ENCODE results near the gene CAMTA1. TPM values are rescaled to one million over a fixed set of nuclear protein-coding genes. Genes with fewer than 3 reads are reported as not detected.

CAMTA1 gene
- polyA plus RNA-seq, 1 donor from 2014 or later, result 79.0 TPM

DNA sequence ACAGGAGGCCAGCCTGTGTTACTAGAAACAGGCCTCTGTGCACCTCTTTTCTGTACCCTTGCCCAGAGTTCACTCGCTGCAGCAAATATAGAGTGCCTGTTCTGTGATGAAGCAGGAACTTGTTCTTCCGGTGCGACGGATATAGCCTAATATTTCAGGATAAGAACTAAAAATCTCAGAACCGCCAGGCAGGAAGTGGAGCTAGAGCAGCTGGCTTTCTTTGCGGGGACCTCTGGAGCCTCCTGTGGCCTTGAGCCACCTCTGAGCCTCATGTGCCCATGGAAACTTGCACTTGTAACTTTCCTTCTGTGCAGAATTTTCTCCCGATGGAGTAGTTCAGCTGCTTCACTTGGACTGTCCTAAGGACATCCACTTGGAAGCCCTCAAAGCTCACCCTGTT lies 941.4 kb downstream of the CAMTA1 start:
- Mint-ChIP-seq H3K4me1 (peaks cover 0 to 4% (median 3%) of the 10 kb centered on the region in 3 donors), H3K36me3 (peaks cover 2% of the 10 kb centered on the region), H3K9me3 (no peaks in the 10 kb centered on the region), H3K27ac (no peak overlapping the region), H3K27me3 (peaks cover 17% of the 10 kb centered on the region), H3K4me3 (no peak overlapping the region)

DNA sequence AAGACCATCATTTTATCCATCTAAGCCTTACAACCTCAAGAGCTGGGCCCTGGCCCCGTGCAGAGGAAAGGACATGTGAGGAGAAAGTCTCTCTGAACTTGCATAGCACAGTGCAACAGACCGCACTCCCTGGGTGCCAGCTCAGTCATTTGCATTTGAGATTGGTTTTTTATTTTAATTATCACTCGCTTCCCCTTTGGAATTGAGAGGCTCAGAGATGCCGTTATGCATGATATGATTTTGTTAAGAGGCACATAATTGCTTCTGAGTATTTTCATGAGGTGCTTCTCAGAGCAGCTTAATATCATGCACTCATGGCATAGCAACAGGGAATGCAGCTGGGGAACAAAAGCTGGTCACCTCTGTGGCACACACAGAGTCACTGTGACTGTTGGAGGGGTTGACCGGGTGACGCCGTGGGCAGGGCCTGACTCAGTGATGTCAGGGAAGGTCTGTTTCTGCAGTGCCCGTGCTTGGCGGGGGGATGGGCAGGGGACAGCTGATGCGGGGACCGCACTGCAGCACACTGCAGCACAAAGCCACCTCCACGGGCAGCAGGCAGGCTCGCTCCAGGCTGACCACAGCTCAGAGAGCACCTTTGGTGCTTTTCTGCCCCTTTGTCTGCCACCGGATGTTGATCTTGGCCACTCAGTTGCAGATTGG lies 942.7 kb downstream of the CAMTA1 start:
- H3K27ac Mint-ChIP-seq, result no peak overlapping the region
- H3K36me3 Mint-ChIP-seq, result peaks cover 2% of the 10 kb centered on the region
- peaks cover 0 to 4% (median 3%) of the 10 kb centered on the region in 3 donors for H3K4me1 Mint-ChIP-seq
- no peak overlapping the region for H3K4me3 Mint-ChIP-seq
- H3K27me3 Mint-ChIP-seq, result peaks cover 13% of the 10 kb centered on the region
- no peaks in the 10 kb centered on the region for H3K9me3 Mint-ChIP-seq

DNA sequence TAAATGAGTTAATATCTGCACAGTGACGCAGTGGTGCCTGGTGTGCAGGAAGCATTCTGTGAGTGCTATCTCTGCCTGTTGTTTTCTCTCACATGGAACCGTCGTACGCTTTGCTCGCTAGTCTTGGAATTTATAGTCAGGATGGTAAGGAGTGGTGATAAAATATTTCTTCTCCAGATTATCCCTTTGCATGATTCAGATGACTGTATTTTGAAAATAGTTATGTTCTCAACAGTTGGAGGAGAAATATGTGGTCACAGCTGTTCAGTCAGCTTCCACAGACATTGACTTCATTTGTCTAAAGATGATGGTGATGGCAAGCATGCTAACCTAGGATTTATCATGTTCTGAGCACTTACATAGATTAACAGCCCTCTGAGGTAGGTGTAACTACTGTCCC lies 944.5 kb downstream of the CAMTA1 start:
- Mint-ChIP-seq H3K4me3 (no peak overlapping the region), H3K36me3 (peaks cover 2% of the 10 kb centered on the region), H3K4me1 (peaks cover 0 to 4% (median 3%) of the 10 kb centered on the region in 3 donors), H3K27me3 (peaks cover 13% of the 10 kb centered on the region), H3K9me3 (no peaks in the 10 kb centered on the region), H3K27ac (no peak overlapping the region)

DNA sequence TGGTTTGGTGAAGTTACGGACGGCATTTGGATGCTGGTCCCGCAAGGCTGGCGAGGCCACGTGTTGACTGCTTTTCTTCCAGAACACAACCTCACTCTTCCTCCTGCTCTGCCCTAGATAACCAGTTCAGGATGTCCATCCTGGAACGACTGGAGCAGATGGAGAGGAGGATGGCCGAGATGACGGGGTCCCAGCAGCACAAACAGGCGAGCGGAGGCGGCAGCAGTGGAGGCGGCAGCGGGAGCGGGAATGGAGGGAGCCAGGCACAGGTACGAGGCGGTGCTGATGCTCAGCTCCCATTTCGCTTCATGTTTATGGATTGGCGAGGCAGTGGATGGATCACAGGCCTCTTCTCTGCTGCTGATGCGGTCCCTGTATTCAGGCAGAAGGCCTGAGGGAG lies 947.1 kb downstream of the CAMTA1 start:
- Mint-ChIP-seq H3K27ac (peak overlapping the region in 1 of 3 donors; percentile 53), H3K4me1 (peaks cover 0 to 1% (median 1%) of the 10 kb centered on the region in 3 donors), H3K27me3 (peaks cover 8% of the 10 kb centered on the region), H3K9me3 (no peaks in the 10 kb centered on the region), H3K36me3 (peaks cover 4% of the 10 kb centered on the region), H3K4me3 (no peak overlapping the region)

DNA sequence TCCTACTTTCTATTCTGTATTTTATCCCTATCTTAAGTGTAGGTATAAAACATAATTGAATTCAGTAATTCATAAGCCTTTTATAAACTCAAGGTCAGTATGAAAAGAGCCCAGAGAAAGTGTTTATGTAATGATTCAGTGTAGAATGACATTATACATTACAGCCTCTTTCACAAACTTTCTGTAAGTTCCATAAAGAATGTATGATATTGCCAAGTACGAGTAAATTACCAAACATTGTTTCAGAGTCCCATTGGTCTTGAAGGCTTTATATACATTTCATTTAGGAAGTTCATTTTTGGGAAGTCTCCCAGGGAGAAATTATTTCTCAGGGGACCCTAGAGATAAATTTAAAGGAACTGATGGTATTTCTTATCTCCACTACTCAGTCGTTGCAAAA lies 948.0 kb downstream of the CAMTA1 start:
- no peak overlapping the region for H3K4me3 Mint-ChIP-seq
- H3K4me1 Mint-ChIP-seq, result peaks cover 0 to 1% (median 1%) of the 10 kb centered on the region in 3 donors
- peaks cover 4% of the 10 kb centered on the region for H3K36me3 Mint-ChIP-seq
- no peaks in the 10 kb centered on the region for H3K9me3 Mint-ChIP-seq
- peaks cover 2% of the 10 kb centered on the region for H3K27me3 Mint-ChIP-seq
- H3K27ac Mint-ChIP-seq, result no peak overlapping the region

DNA sequence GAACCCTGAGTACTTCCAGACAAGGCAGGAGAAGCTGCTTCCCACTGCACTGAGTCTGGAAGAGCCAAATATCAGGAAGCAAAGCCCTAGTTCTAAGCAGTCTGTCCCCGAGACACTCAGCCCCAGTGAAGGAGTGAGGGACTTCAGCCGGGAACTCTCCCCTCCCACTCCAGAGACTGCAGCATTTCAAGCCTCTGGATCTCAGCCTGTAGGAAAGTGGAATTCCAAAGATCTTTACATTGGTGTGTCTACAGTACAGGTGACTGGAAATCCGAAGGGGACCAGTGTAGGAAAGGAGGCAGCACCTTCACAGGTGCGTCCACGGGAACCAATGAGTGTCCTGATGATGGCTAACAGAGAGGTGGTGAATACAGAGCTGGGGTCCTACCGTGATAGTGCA lies 952.8 kb downstream of the CAMTA1 start:
- Mint-ChIP-seq H3K4me3 (no peak overlapping the region), H3K27ac (no peak overlapping the region), H3K9me3 (no peaks in the 10 kb centered on the region), H3K27me3 (no peaks in the 10 kb centered on the region), H3K36me3 (peaks cover 8% of the 10 kb centered on the region), H3K4me1 (no peaks in the 10 kb centered on the region)

DNA sequence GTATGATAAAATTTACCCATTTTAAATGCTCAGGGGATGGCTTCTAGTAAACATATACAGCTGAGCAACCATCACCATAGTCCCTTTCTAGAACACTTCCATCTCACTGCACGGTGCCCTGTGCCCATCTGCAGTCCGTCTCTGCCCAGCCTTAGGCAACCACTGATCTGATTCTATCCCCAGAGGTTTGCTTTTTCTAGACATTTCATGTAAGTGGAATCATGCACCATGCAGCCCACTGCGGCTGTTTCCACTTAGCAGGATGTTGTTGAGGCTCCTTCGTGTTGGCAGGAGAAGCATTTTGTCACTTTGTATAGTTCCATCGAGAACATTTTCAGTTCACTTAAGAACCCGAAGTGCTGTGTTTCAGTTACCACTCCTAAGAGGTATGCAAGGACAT lies 958.1 kb downstream of the CAMTA1 start:
- no peaks in the 10 kb centered on the region for H3K4me1 Mint-ChIP-seq
- no peak overlapping the region for H3K27ac Mint-ChIP-seq
- peaks cover 6% of the 10 kb centered on the region for H3K36me3 Mint-ChIP-seq
- no peaks in the 10 kb centered on the region for H3K27me3 Mint-ChIP-seq
- H3K4me3 Mint-ChIP-seq, result no peak overlapping the region
- H3K9me3 Mint-ChIP-seq, result no peaks in the 10 kb centered on the region

DNA sequence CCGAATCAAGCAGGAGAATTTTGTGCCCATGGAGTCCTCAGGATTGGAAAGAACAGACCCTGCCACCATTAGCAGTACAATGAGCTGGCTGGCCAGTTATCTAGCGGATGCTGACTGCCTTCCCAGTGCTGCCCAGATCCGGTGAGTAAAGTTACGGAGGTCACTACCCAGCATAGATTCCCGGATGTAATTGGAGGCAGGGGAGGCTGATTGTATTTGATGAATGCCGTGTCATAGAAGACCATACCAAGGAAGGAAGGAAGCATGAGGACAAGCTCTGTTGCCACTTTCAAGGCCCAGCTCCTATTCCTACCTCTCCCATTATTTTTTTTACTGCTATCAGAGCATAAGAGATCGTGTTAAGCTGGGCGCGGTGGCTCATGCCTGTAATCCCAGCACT lies 959.6 kb downstream of the CAMTA1 start:
- no peak overlapping the region for H3K27ac Mint-ChIP-seq
- H3K27me3 Mint-ChIP-seq, result no peaks in the 10 kb centered on the region
- no peak overlapping the region for H3K4me3 Mint-ChIP-seq
- peaks cover 3% of the 10 kb centered on the region for H3K36me3 Mint-ChIP-seq
- H3K9me3 Mint-ChIP-seq, result no peaks in the 10 kb centered on the region
- no peaks in the 10 kb centered on the region for H3K4me1 Mint-ChIP-seq

DNA sequence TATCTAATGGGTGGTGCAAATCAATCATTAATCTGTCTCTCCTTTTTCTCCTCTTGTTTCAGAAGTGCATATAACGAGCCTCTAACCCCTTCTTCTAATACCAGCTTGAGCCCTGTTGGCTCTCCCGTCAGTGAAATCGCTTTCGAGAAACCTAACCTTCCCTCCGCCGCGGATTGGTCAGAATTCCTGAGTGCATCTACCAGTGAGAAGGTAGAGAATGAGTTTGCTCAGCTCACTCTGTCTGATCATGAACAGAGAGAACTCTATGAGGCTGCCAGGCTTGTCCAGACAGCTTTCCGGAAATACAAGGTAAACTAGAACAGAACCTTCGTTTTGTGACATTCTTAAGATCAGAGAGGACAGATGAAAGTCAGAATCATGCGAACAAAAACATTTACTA lies 960.5 kb downstream of the CAMTA1 start:
- H3K4me3 Mint-ChIP-seq, result no peak overlapping the region
- H3K36me3 Mint-ChIP-seq, result peaks cover 3% of the 10 kb centered on the region
- H3K27me3 Mint-ChIP-seq, result no peaks in the 10 kb centered on the region
- H3K4me1 Mint-ChIP-seq, result no peaks in the 10 kb centered on the region
- H3K27ac Mint-ChIP-seq, result no peak overlapping the region
- H3K9me3 Mint-ChIP-seq, result no peaks in the 10 kb centered on the region

DNA sequence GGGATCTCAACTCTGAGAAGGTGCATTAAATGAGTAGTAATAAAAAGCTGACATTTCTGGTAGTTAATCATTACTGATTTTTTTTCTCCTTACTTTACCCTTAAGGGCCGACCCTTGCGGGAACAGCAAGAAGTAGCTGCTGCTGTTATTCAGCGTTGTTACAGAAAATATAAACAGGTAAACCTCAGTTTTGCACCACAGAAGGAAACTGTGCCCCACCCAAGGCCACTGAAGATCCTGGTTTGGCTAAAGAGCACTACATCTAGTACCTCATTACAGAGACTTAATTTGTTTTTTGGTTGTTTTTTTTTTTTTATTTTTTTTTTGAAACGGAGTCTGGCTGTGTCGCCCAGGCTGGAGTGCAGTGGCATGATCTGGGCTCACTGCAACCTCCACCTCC lies 962.4 kb downstream of the CAMTA1 start:
- Mint-ChIP-seq H3K4me1 (no peaks in the 10 kb centered on the region), H3K27me3 (no peaks in the 10 kb centered on the region), H3K27ac (no peak overlapping the region), H3K9me3 (no peaks in the 10 kb centered on the region), H3K36me3 (peaks cover 3% of the 10 kb centered on the region), H3K4me3 (no peak overlapping the region)

DNA sequence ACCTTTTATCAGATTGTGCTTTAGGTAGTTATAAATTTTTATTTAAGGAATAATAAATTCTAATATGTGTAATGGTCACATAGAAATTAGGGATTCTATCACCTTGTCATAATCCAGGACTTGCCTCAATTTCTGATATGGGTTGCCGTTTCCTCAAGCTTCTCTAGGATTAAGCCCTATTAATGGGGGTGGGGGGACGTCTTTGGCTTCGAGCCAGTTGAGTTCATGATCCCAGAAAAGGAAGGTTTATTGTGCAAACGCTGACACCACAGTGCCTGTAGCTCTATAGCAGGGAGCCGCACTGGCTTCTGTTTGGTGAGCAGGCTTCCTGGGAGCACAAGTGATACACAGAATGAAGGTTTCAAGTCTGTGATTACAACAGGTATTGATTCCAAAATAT lies 963.9 kb downstream of the CAMTA1 start:
- peaks cover 1% of the 10 kb centered on the region for H3K27me3 Mint-ChIP-seq
- no peaks in the 10 kb centered on the region for H3K9me3 Mint-ChIP-seq
- peaks cover 0 to 4% (median 4%) of the 10 kb centered on the region in 3 donors for H3K4me1 Mint-ChIP-seq
- H3K36me3 Mint-ChIP-seq, result peaks cover 3% of the 10 kb centered on the region
- no peak overlapping the region for H3K4me3 Mint-ChIP-seq
- H3K27ac Mint-ChIP-seq, result no peak overlapping the region

DNA sequence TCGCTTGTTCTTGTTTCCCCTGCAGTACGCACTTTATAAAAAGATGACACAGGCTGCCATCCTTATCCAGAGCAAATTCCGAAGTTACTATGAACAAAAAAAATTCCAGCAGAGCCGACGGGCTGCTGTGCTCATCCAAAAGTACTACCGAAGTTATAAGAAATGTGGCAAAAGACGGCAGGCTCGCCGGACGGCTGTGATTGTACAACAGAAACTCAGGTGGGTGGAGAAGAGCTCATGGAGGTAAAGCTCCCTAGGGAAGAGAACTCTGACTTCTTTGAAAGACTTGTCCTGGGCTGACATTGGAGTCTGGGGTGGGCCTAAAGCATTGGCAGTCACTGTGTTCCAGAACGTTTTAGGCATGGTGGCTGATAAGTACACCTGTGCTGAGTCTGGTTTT lies 965.9 kb downstream of the CAMTA1 start:
- no peak overlapping the region for H3K27ac Mint-ChIP-seq

DNA sequence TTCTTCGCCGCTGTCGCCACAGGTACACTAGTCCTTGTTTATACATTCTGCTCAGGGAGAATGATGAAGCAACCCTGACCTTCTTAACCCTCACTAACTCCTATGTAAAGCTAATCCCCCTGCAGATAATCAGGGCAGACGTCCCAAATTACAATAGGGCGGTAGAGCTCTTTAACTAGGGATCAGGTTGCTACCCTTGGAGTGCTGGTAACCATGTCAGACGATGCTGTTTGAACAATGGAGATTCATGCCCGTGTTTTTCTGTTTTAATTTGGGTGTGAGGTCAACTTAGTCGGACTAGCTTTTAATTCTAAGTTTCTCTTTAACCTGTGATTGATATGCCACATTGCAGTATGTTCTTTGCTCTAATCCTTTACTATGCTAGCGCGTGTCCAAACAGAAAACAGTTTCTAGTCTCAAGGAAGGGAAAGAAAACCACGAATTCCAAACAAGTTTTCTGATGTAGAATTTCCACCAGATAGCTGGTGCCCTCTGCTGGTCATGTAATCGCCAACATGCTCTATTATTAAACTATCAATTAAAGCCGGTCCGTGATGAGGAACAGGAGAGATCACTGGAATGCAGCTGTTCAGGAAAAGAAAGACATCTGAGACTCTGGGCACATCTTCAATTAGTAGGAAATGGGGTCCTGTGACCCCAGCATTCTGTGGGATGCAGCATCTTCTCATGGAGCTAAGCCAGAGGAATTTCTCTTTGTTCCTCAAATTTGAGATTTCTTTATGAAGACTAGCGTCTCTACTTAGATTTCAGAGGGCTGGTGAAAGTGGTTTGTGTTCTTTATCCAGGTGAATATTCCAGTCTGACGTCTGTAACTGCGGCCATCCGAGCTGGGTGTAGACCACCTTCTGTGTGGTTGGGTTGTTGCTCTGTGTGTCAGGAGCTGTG lies 967.5 kb downstream of the CAMTA1 start:
- Mint-ChIP-seq H3K36me3 (peaks cover 1% of the 10 kb centered on the region), H3K4me3 (no peak overlapping the region), H3K27ac (no peak overlapping the region), H3K9me3 (no peaks in the 10 kb centered on the region), H3K27me3 (peaks cover 1% of the 10 kb centered on the region), H3K4me1 (peaks cover 0 to 4% (median 4%) of the 10 kb centered on the region in 3 donors)

More for the DNA sequence above, 965.9 kb downstream of the CAMTA1 start:
- peaks cover 0 to 4% (median 4%) of the 10 kb centered on the region in 3 donors for H3K4me1 Mint-ChIP-seq
- H3K9me3 Mint-ChIP-seq, result no peaks in the 10 kb centered on the region
- H3K36me3 Mint-ChIP-seq, result peaks cover 1% of the 10 kb centered on the region
- H3K27me3 Mint-ChIP-seq, result peaks cover 1% of the 10 kb centered on the region
- no peak overlapping the region for H3K4me3 Mint-ChIP-seq

DNA sequence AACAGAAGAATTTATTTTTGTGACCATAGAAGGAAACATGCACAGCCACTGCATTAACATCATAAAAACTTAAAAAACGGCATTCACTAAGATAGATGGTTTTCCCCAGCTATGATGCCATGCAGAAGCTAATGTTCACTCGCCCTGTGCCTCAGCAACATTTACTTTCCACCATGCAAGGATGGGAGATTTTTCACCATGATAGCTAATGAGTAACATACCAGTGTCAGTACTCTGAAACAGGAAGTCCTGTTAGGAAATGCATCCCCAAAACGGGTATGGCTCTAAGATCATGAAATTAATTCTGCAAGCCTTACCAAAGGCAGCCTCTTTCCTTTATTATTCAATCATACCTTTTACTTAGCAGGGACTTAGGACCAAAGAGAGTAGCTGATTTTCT lies 968.4 kb downstream of the CAMTA1 start:
- Mint-ChIP-seq H3K27me3 (peaks cover 1% of the 10 kb centered on the region), H3K27ac (no peak overlapping the region), H3K9me3 (no peaks in the 10 kb centered on the region), H3K4me1 (peaks cover 0 to 4% (median 4%) of the 10 kb centered on the region in 3 donors), H3K4me3 (no peak overlapping the region), H3K36me3 (no peaks in the 10 kb centered on the region)

DNA sequence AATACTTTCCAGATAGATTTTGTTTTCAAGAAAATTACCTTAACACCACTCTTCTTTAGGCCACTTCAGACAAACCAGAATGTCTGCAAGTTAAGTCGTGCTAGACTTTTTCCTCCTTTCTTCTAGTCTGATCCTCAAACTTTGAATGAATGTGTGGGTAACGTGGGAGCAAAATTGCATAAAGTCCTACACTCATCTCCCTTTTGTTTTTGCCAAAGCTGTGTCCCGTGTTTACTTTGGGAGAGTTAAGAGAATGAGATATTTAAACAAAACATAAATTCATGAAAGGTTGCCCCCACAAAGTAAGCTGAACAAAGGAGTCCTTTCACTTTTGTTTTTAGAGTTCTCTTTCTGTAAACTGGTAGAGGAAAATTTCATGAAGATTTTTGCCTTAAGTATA lies 969.0 kb downstream of the CAMTA1 start:
- H3K27ac Mint-ChIP-seq, result no peak overlapping the region
- H3K36me3 Mint-ChIP-seq, result no peaks in the 10 kb centered on the region
- peaks cover 1% of the 10 kb centered on the region for H3K27me3 Mint-ChIP-seq
- peaks cover 0 to 4% (median 4%) of the 10 kb centered on the region in 3 donors for H3K4me1 Mint-ChIP-seq
- H3K4me3 Mint-ChIP-seq, result no peak overlapping the region
- no peaks in the 10 kb centered on the region for H3K9me3 Mint-ChIP-seq
